GM18517 (cell line): ENCODE results near the gene RANBP17.
"Not testable (repeated sequence)": the region's sequence is repeated elsewhere in the genome, so short reads cannot be mapped to it uniquely, and the experiment has no call there.

Experiments used
- ATAC-seq: cut with Tn5 transposase; IDR thresholded peaks from one replicate; pipeline ENCODE4 v1.9.1; 2021; ENCODE audit warnings: mild to moderate bottlenecking, moderate library complexity; ENCODE audit not compliant: unreplicated experiment

The RANBP17 gene

DNA sequence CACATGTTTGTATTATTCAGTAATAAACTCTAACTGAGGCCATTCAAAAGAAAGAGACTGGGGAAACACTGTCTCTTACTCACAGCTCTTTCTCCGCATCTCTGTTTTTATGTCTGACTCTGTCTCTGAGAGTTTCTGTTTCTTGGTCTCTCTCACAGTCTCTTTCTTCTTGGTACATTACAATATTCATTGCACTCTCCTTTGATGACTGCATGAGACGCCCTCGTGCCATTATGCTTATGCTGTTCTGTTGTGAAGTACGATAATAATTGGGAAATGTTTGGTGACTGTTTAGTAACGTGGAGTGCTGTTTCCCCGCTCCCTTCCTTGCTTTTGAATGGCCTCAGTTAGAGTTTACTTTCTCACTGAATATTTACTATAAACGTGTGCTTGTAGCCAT lies 421.9 kb downstream of the RANBP17 start:
- no peak for ATAC-seq

- ATAC-seq, result no peak
Observed at GRCh38 chr5:171285465-171285864, 423.6 kb downstream of the RANBP17 start.

DNA sequence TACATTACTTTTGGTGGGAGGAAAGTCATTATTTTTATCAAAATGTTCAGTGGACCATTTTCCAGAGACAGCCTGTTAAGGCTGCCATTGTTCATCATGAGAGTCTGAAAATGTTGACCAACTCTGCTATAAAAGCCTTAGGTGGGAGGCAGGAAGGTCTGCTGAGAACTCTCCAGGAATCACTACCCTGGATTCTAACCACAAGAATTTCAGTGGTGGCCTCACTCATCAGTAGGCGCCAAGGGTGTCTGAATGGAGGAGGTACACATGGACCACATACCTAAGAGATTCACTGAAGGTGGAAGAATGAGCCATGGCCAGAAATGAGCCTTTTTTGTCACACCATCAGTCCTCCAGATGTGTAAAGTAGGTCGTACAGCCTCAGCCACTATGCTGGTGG lies 426.2 kb downstream of the RANBP17 start:
- ATAC-seq, result no peak

- no peak for ATAC-seq
Observed at GRCh38 chr5:171291371-171291770, 429.6 kb downstream of the RANBP17 start.

DNA sequence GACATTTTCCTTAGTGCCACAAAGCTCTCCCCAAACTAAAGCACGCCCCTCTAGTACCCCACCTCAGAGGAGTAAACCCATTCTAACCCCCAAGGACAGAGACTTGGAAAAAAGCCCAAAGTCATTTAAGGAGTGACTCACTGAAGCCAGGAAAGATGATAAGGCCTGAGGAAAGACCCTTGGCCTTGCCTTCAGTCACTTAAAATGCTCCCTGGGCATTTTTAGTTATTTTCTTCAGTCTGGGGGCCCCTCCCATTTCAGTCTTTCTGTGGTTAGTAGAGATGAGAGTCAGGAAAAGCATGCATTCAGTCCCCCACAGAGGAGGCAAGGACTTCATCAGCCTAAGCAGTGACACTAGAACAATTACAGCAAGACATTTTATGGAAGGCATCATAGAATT lies 433.5 kb downstream of the RANBP17 start:
- no peak for ATAC-seq

- ATAC-seq, result no peak
Observed at GRCh38 chr5:171295801-171296200, 434.0 kb downstream of the RANBP17 start.

GRCh38 chr5:171297941-171298340 lies 436.1 kb downstream of the RANBP17 start:
- not testable (repeated sequence) for ATAC-seq

DNA sequence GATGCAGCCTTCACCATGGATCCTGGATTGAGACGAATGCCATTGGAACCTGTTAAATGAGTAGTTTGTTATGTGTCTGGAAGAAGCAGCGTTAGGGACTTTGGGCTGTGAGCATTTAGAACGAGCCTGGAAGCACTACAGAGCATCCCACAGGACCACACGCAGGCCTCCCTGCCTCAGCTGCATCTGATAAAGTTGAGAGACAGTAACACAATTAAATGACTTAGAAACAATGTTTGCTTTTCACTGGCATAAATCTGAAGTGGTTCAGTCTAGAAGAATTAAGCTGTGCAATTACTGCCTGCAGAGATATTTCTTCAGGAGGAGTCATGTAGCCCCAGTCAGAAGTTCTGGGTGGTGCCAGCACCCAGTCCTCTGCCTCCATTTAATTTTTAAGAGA lies 437.4 kb downstream of the RANBP17 start:
- ATAC-seq, result no peak

DNA sequence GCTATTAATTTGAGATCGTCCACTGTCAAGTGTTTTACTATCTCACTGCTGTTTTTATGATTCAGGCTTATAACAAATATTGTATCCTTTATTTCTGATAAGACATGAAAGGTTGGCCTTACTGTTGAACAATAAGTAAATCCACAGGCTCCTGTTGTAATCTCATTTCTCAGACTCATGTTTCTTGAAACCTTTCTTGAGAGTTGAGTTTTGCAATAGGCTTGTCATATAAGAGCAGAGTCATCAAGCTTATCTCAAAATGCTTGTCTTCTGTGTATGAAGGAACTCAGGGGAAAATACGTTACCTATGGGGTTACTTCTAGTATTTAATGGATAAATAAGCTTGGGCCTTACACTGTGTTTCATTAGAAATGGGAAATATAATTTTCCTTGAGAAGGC lies 438.0 kb downstream of the RANBP17 start:
- ATAC-seq, result no peak

- ATAC-seq, result no peak
Observed at GRCh38 chr5:171300358-171300757, 438.5 kb downstream of the RANBP17 start.

GRCh38 chr5:171306166-171306565 lies 444.3 kb downstream of the RANBP17 start:
- ATAC-seq, result no peak

DNA sequence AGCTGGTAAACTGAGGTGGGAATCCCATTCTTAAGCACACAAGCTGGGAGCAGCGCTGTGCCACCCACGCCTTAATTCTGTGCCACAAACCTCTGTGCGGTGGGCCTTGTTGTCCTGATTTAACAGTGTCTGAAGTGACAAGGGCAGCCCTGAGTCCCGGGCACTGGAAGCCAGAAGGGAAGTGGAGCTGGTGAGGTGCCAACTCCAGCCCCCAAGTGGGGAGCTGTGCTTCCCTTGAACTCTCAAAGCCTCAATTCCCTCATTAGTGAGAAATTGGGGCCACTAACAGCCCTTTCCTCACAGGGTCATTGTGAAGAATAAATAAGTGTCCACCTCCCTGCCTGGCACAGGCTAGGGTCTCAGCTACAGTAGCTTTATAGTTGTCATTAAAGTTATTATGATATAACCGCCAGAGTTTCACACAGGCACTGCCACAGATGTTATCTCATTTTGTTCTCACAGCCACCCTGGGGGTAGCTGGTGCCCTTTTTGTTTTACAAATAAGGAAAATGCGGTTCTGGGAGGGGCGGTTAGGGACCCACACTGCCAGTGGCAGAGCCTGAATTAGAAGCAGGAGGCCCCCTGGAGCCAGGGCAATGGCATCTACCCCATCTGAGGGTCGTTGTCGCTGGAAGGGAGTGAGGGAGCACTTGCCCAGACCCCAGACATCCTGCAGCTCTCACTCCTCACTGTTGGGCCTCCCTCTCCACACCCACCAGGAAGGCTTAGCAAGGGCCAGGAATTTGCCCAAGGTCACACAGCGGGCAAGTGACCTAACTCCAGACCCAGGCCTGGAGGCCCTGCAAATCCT lies 445.2 kb downstream of the RANBP17 start:
- no peak for ATAC-seq

- ATAC-seq, result no peak
Observed at GRCh38 chr5:171307789-171308452, 446.1 kb downstream of the RANBP17 start.

GRCh38 chr5:171308453-171309275 lies 446.8 kb downstream of the RANBP17 start, which contains the start of gene TLX3:
Gene TLX3, plus strand, starts transcription at chr5:171309248. Its CDS starts 118 bp downstream, at chr5:171309366.
- no peak for ATAC-seq

GRCh38 chr5:171309276-171310211 lies 447.7 kb downstream of the RANBP17 start:
- ATAC-seq, result no peak

DNA sequence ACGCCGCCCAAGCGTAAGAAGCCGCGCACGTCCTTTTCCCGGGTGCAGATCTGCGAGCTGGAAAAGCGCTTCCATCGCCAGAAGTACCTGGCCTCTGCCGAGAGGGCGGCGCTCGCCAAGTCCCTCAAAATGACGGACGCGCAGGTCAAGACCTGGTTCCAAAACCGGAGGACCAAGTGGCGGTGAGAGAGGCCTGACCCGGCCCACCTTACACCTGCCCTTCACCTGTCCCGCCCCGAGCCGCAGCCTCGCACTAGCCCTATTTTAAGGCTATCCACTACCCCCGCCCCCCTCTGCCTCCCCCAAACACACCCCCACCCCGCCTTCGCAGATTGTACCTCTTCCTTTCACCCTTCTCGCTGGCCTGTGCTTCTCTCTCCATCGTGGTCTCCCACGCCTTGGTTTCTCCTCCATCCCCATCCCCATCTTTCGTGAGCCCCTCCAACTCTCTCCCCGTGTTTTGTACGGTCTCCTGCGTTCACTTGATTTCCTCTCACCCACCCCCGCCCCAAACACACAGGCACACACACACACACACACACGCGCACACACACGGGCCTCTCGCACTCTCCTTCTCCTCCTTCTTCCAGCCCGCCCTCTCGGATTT lies 448.5 kb downstream of the RANBP17 start:
- ATAC-seq, result no peak

DNA sequence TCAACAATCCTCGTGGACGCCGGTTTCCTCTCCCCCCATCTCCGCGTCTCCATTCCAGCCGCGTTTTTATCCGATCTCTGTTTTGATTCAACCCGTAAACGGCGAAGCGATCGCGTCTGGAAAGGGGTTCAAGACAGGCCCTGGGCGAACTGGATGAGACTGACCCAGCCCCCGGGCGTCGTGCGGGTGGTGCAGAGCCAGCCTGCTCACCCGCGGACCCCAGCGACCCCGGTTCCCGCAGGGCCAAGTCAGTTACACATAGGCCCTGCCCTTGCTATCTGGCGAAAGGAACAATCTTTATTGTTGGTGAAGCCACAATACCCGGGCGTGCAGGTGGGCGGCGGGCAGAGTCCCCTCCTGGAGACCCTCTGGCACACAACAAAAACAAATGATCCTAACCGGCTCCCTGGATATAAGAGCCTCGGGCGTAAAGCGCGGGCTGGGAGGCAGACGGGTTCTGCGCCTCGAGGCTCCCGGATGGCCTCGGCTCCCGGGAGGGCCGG lies 449.1 kb downstream of the RANBP17 start:
- no peak for ATAC-seq

DNA sequence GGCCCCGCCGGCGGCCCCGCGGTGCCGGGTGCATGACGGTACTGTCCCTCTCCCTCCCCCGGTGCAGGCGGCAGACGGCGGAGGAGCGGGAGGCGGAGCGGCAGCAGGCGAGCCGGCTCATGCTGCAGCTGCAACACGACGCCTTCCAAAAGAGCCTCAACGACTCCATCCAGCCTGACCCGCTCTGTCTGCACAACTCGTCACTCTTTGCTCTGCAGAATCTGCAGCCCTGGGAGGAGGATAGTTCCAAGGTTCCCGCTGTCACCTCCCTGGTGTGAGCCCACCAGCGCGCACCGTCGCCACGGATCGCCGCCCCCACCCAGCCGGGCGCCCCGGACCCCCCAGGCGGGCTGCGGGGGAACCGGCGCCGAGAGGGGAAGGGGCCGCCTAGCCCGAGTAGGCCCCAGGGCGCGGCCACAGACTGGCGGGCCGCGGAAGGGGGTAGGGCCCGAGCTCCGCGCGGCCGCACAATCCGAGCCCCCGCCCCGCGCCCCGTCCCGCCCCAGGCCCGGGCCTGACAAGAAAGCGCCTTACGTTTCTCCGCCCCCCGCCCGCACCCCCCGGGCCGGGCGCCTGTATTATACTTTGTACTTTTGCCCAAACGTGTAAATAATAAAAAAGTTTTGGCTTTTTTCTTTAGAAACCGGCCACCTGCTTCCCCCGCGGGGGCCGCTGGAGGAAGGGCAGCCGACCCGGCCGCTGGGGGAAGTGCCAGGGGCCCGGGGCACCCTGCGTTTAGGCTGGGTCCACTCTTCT lies 449.7 kb downstream of the RANBP17 start:
- ATAC-seq, result no peak
